ENCODE results near the gene GADD45A. TPM values are rescaled to one million over a fixed set of nuclear protein-coding genes. Genes with fewer than 3 reads are reported as not detected.

GADD45A gene
- total RNA-seq, 1 experiment from 2014 or later: 34.5 TPM

DNA sequence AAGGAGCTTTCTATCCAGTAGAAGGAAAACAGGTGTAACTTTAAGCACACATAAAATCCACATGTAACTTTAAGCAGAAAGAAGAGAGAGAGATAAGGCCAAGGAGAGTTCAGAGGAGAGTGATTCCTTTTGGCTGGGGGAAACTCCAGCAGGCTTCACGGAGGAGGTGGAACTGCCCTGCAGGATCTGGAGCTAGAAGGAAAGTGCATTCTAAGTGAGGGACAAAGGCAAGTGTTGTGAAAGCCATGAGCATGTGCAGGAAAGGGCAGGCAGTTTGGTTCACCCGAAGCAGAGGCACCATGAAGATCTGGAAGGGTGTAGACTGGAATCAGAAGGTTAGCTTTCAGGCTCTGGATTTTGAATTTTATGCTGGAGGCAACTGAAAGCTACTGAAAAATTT, 46.3 kb downstream of the GADD45A start:
- DNase-seq (ENCODE audit: low spot score) (no peak), ATAC-seq (no peak)
- Mint-ChIP-seq H3K9me3 (no peaks in the 10 kb centered on the region), H3K27me3 (ENCODE audit: low read depth) (no peaks in the 10 kb centered on the region), H3K4me3 (no peak overlapping the region), H3K27ac (no peak overlapping the region), H3K36me3 (no peaks in the 10 kb centered on the region), H3K4me1 (peaks cover 25% of the 10 kb centered on the region)
- CTCF ChIA-PET: interaction anchor here (1.1 to 1.8 kb wide), 5 partner anchors 10 to 207 kb away, joined by 3 to 10 read pairs (median 3); no protein-coding TSS in a partner anchor
- POLR2A ChIA-PET: interaction anchor here (2.0 kb wide), 1 partner anchor 46 kb away, joined by 5 read pairs; the partner anchor contains the start of gene GADD45A
- TF ChIP-seq, protein P1, sequence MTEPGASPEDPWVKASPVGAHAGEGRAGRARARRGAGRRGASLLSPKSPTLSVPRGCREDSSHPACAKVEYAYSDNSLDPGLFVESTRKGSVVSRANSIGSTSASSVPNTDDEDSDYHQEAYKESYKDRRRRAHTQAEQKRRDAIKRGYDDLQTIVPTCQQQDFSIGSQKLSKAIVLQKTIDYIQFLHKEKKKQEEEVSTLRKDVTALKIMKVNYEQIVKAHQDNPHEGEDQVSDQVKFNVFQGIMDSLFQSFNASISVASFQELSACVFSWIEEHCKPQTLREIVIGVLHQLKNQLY (CRISPR knock-in tag; IDR thresholded peaks at IDR 0.05): no peak
- TF ChIP-seq, protein P2, sequence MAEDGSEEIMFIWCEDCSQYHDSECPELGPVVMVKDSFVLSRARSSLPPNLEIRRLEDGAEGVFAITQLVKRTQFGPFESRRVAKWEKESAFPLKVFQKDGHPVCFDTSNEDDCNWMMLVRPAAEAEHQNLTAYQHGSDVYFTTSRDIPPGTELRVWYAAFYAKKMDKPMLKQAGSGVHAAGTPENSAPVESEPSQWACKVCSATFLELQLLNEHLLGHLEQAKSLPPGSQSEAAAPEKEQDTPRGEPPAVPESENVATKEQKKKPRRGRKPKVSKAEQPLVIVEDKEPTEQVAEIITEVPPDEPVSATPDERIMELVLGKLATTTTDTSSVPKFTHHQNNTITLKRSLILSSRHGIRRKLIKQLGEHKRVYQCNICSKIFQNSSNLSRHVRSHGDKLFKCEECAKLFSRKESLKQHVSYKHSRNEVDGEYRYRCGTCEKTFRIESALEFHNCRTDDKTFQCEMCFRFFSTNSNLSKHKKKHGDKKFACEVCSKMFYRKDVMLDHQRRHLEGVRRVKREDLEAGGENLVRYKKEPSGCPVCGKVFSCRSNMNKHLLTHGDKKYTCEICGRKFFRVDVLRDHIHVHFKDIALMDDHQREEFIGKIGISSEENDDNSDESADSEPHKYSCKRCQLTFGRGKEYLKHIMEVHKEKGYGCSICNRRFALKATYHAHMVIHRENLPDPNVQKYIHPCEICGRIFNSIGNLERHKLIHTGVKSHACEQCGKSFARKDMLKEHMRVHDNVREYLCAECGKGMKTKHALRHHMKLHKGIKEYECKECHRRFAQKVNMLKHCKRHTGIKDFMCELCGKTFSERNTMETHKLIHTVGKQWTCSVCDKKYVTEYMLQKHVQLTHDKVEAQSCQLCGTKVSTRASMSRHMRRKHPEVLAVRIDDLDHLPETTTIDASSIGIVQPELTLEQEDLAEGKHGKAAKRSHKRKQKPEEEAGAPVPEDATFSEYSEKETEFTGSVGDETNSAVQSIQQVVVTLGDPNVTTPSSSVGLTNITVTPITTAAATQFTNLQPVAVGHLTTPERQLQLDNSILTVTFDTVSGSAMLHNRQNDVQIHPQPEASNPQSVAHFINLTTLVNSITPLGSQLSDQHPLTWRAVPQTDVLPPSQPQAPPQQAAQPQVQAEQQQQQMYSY (CRISPR knock-in tag; IDR thresholded peaks at IDR 0.05): 0 out of 2 replicates have a peak, but pooled peaks have one; percentile 44

DNA sequence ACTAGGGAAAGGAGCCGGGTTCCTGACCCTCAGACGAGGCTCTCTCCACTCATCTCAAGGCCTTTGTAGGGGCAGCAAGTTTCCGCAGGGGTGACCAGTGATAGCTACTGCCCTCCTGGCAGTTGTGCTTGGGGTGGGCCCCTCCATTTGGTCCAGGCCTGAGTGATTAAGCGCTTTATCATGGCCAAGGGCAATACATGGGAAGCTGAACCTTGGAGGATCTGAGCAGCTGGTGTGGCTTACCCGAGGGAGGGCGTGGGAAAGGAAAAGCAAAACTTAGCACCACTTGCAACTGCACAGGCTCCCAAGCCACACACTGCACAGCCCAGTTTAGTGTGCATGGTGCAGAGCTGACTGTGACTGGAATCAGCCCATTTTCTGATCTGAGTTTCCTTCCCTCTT, 47.8 kb downstream of the GADD45A start:
- Mint-ChIP-seq H3K4me3 (no peak overlapping the region), H3K27me3 (ENCODE audit: low read depth) (no peaks in the 10 kb centered on the region), H3K36me3 (no peaks in the 10 kb centered on the region), H3K27ac (no peak overlapping the region), H3K9me3 (no peaks in the 10 kb centered on the region), H3K4me1 (peaks cover 29% of the 10 kb centered on the region)
- POLR2A ChIA-PET: interaction anchor here (2.0 kb wide), 1 partner anchor 47 kb away, joined by 5 read pairs; the partner anchor contains the start of gene GADD45A
- no peak for TF ChIP-seq ESRRA (CRISPR knock-in tag; IDR thresholded peaks at IDR 0.05; ENCODE audit: borderline replicate concordance)
- DNase-seq (ENCODE audit: low spot score): no peak
- no peak for ATAC-seq
- CTCF ChIA-PET: no interaction called here

DNA sequence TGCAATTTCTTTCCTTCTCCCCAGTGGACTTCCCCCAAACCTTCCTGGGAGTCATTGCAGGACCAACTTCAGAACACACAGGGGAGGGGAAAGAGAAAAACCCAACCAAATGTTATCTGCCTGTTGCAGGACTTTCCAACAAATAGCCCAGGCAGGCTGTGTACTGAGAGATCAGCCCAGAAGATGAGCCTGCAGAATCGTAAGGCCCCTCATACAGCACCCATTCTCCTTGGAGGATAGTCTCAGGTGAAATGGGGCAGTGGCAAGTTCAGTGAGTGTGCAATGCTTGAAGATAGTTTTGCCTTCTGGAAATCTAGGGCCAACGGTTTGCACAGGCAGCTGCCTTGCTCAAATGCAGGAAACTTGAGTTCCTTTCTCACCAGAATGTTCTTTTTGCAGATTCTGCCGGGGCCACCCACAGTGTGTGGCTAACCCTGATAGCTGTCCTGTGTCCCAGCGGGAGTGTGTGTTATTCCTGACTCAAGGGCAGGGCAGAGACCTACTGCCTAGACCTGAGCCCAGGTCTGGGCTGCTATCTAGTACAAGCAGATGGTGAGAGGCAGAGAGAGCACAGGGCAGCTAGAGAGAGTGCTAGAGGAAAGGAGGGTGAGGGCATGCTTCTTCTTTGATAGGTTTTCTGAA, 48.8 kb downstream of the GADD45A start:
- H3K36me3 Mint-ChIP-seq: no peaks in the 10 kb centered on the region
- ChIA-PET POLR2A (no interaction called here), CTCF (interaction anchor here (1.0 kb wide), 2 partner anchors 26 to 172 kb away, joined by 3 read pairs; no protein-coding TSS in a partner anchor)
- H3K4me3 Mint-ChIP-seq: no peak overlapping the region
- no peak for TF ChIP-seq ZNF416 (CRISPR knock-in tag; IDR thresholded peaks at IDR 0.05)
- TF ChIP-seq NR3C1 (CRISPR knock-in tag; conservative IDR thresholded peaks at IDR 0.05; ENCODE audit: low read depth): no peak
- TF ChIP-seq KAT7 (CRISPR knock-in tag; IDR thresholded peaks at IDR 0.05; ENCODE audit: borderline replicate concordance): no peak
- no peak for TF ChIP-seq GTF2I (CRISPR knock-in tag; conservative IDR thresholded peaks at IDR 0.05)
- TF ChIP-seq, protein P3, sequence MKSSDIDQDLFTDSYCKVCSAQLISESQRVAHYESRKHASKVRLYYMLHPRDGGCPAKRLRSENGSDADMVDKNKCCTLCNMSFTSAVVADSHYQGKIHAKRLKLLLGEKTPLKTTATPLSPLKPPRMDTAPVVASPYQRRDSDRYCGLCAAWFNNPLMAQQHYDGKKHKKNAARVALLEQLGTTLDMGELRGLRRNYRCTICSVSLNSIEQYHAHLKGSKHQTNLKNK (CRISPR knock-in tag; IDR thresholded peaks at IDR 0.05): no peak
- TF ChIP-seq FOXP1 (CRISPR knock-in tag; IDR thresholded peaks at IDR 0.05; ENCODE audit: borderline replicate concordance): no peak
- TF ChIP-seq, protein P4, sequence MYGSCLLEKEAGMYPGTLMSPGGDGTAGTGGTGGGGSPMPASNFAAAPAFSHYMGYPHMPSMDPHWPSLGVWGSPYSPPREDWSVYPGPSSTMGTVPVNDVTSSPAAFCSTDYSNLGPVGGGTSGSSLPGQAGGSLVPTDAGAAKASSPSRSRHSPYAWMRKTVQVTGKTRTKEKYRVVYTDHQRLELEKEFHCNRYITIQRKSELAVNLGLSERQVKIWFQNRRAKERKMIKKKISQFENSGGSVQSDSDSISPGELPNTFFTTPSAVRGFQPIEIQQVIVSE (CRISPR knock-in tag; IDR thresholded peaks at IDR 0.05; ENCODE audit: borderline replicate concordance): no peak
- no peak for TF ChIP-seq SMAD3 (CRISPR knock-in tag; IDR thresholded peaks at IDR 0.05; ENCODE audit: borderline replicate concordance)
- ATAC-seq (peak; percentile 65), DNase-seq (ENCODE audit: low spot score) (no peak)
- peak overlapping the region; percentile 48; the same call in 1 of the 2 replicates for H3K27ac Mint-ChIP-seq
- H3K9me3 Mint-ChIP-seq: no peaks in the 10 kb centered on the region
- H3K4me1 Mint-ChIP-seq: peaks cover 29% of the 10 kb centered on the region
- H3K27me3 Mint-ChIP-seq (ENCODE audit: low read depth): no peaks in the 10 kb centered on the region

DNA sequence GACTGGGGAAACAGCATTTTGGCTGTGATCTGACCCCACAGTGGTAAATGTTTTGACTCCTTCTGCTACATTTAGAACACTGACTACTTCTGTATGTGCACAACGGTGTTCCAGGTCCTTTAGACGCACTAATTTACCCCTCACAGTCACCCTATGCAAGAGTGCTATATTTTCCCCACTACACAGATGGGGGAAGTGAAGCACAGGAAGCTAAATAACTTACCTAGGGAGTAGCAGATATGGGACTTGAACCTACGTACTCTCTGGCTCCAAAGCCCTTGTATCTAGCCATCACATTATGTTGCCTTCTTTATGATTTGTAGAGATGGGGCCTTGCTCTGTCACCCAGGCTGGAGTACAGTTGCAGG, 49.3 kb downstream of the GADD45A start:
- DNase-seq (ENCODE audit: low spot score) (no peak), ATAC-seq (no peak)
- Mint-ChIP-seq H3K9me3 (no peaks in the 10 kb centered on the region), H3K4me3 (no peak overlapping the region), H3K27ac (no peak overlapping the region), H3K27me3 (ENCODE audit: low read depth) (no peaks in the 10 kb centered on the region), H3K36me3 (no peaks in the 10 kb centered on the region), H3K4me1 (peaks cover 29% of the 10 kb centered on the region)
- no peak for TF ChIP-seq MYBL2 (CRISPR knock-in tag; IDR thresholded peaks at IDR 0.05)
- no peak for TF ChIP-seq ZNF232 (CRISPR knock-in tag; IDR thresholded peaks at IDR 0.05)
- no peak for TF ChIP-seq IRF2 (CRISPR knock-in tag; IDR thresholded peaks at IDR 0.05; ENCODE audit: borderline replicate concordance, low read depth)
- no peak for TF ChIP-seq TEAD4 (CRISPR knock-in tag; IDR thresholded peaks at IDR 0.05)
- no peak for TF ChIP-seq NR2C2 (CRISPR knock-in tag; IDR thresholded peaks at IDR 0.05)
- TF ChIP-seq, protein P5, sequence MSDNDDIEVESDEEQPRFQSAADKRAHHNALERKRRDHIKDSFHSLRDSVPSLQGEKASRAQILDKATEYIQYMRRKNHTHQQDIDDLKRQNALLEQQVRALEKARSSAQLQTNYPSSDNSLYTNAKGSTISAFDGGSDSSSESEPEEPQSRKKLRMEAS (CRISPR knock-in tag; IDR thresholded peaks at IDR 0.05): no peak
- CTCF ChIA-PET: interaction anchor here (1.0 kb wide), 2 partner anchors 26 to 173 kb away, joined by 3 read pairs; no protein-coding TSS in a partner anchor
- POLR2A ChIA-PET: no interaction called here

Measured in WTC11 (cell line).